SK-N-SH treated with all-trans-retinoic acid at 6 μM for 48 hours (cell line): ENCODE results near the gene TBXAS1.

Experiments used
- ATAC-seq: fragments of 200-7000 bp; cut with Tn5 transposase; 3 replicates; pipeline ENCODE4 v1.9.1; 2020; ENCODE audit warnings: mild to moderate bottlenecking, moderate library complexity
- BACH2 ChIP-seq: fragments of 250-450 bp; sonication (Bioruptor Pico); IDR thresholded peaks from 2 replicates; pipeline ENCODE4 v1.9.0; 2021; ENCODE audit warnings: mild to moderate bottlenecking, borderline replicate concordance
- CREB5 ChIP-seq: fragments of 250-450 bp; sonication (Bioruptor Pico); IDR thresholded peaks from 2 replicates; pipeline ENCODE4 v1.5.1; 2020; ENCODE audit warnings: low read depth, mild to moderate bottlenecking, moderate library complexity
- CSDC2 ChIP-seq: fragments of 250-450 bp; sonication (Bioruptor Pico); IDR thresholded peaks from 2 replicates; pipeline ENCODE4 v1.5.0; 2020; ENCODE audit warnings: mild to moderate bottlenecking, moderate library complexity
- CSRNP3 ChIP-seq: fragments of 250-450 bp; sonication (Bioruptor Pico); IDR thresholded peaks from 2 replicates; pipeline ENCODE4 v1.5.1; 2021; ENCODE audit warnings: mild to moderate bottlenecking, moderate library complexity
- ESRRG ChIP-seq: fragments of 250-450 bp; sonication (Bioruptor Pico); IDR thresholded peaks from 2 replicates; pipeline ENCODE4 v1.6.1; 2021; ENCODE audit warnings: mild to moderate bottlenecking
- GLIS3 ChIP-seq: fragments of 250-450 bp; sonication (Bioruptor Pico); IDR thresholded peaks from 2 replicates; pipeline ENCODE4 v1.5.0; 2020; ENCODE audit warnings: mild to moderate bottlenecking, moderate library complexity
- ISL1 ChIP-seq: fragments of 250-450 bp; sonication (Bioruptor Pico); IDR thresholded peaks from 2 replicates; pipeline ENCODE4 v2.1.2; 2022; ENCODE audit warnings: mild to moderate bottlenecking, moderate library complexity
- OSR1 ChIP-seq: fragments of 250-450 bp; sonication (Bioruptor Pico); IDR thresholded peaks from 2 replicates; pipeline ENCODE4 v1.8.0; 2022; ENCODE audit warnings: moderate library complexity, mild to moderate bottlenecking, inconsistent platforms
- PATZ1 ChIP-seq: fragments of 250-450 bp; sonication (Bioruptor Pico); IDR thresholded peaks from 2 replicates; pipeline ENCODE4 v1.8.0; 2020; ENCODE audit warnings: mild to moderate bottlenecking, moderate library complexity, borderline replicate concordance
- POU6F1 ChIP-seq: fragments of 250-450 bp; sonication (Bioruptor Pico); IDR thresholded peaks from 2 replicates; pipeline ENCODE4 v1.8.0; 2021; ENCODE audit warnings: low read depth, mild to moderate bottlenecking, moderate library complexity, borderline replicate concordance
- PPARA ChIP-seq: fragments of 250-450 bp; sonication (Bioruptor Pico); IDR thresholded peaks from 2 replicates; pipeline ENCODE4 v1.5.0; 2020; ENCODE audit warnings: mild to moderate bottlenecking, borderline replicate concordance
- RARB ChIP-seq: fragments of 250-450 bp; sonication (Bioruptor Pico); IDR thresholded peaks from 2 replicates; pipeline ENCODE4 v1.8.0; 2021; ENCODE audit warnings: mild to moderate bottlenecking, moderate library complexity
- SNAI2 ChIP-seq: fragments of 250-450 bp; sonication (Bioruptor Pico); IDR thresholded peaks from 2 replicates; pipeline ENCODE4 v1.5.0; 2020; ENCODE audit warnings: mild to moderate bottlenecking, moderate library complexity
- TCF4 ChIP-seq: fragments of 250-450 bp; sonication (Bioruptor Pico); IDR thresholded peaks from 2 replicates; pipeline ENCODE4 v1.8.0; 2021; ENCODE audit warnings: mild to moderate bottlenecking, moderate library complexity, borderline replicate concordance
- TOX ChIP-seq: fragments of 250-450 bp; sonication (Bioruptor Pico); IDR thresholded peaks from 2 replicates; pipeline ENCODE4 v1.8.0; 2021; ENCODE audit warnings: mild to moderate bottlenecking, moderate library complexity, borderline replicate concordance
- TSHZ2 ChIP-seq: fragments of 250-450 bp; sonication (Bioruptor Pico); IDR thresholded peaks from 2 replicates; pipeline ENCODE4 v1.5.0; 2020; ENCODE audit warnings: mild to moderate bottlenecking, moderate library complexity
- ZC3H10 ChIP-seq: fragments of 250-450 bp; sonication (Bioruptor Pico); IDR thresholded peaks from 2 replicates; pipeline ENCODE4 v1.5.1; 2021; ENCODE audit warnings: mild to moderate bottlenecking, moderate library complexity
- ZFP3 ChIP-seq: fragments of 250-450 bp; sonication (Bioruptor Pico); IDR thresholded peaks from 2 replicates; pipeline ENCODE4 v1.5.0; 2020; ENCODE audit warnings: mild to moderate bottlenecking, moderate library complexity
- ZFP30 ChIP-seq: fragments of 450-650 bp; formaldehyde crosslinking; IDR thresholded peaks from 2 replicates; pipeline ENCODE4 v1.5.0; 2022; ENCODE audit warnings: mild to moderate bottlenecking, moderate library complexity
- ZNF565 ChIP-seq: fragments of 450-650 bp; formaldehyde crosslinking; conservative IDR thresholded peaks from 2 replicates; pipeline ENCODE4 v1.5.0; 2020; ENCODE audit warnings: low read depth, mild to moderate bottlenecking, moderate library complexity
- ZNF70 ChIP-seq: fragments of 450-650 bp; formaldehyde crosslinking; IDR thresholded peaks from 2 replicates; pipeline ENCODE4 v1.5.0; 2020; ENCODE audit warnings: mild to moderate bottlenecking, moderate library complexity
- ZNF8 ChIP-seq: fragments of 450-650 bp; formaldehyde crosslinking; IDR thresholded peaks from 2 replicates; pipeline ENCODE4 v1.5.0; 2020; ENCODE audit warnings: mild to moderate bottlenecking, moderate library complexity

Gene TBXAS1

GRCh38 chr7:140060788-140061606, 231.9 kb downstream of the TBXAS1 start:
- ATAC-seq, result no peak
- TF ChIP-seq PPARA (no peak), ZNF8 (no peak), CREB5 (CRISPR knock-in tag) (no peak), ZC3H10 (CRISPR knock-in tag) (no peak)

- no peak for ATAC-seq
- TF ChIP-seq PATZ1 (CRISPR knock-in tag) (no peak), ZNF565 (CRISPR knock-in tag) (no peak), ISL1 (no peak), CREB5 (CRISPR knock-in tag) (no peak), SNAI2 (CRISPR knock-in tag) (no peak), TOX (CRISPR knock-in tag) (no peak), TSHZ2 (CRISPR knock-in tag) (no peak), OSR1 (CRISPR knock-in tag) (no peak), ZFP30 (no peak), POU6F1 (CRISPR knock-in tag) (no peak), ZNF70 (no peak), TCF4 (CRISPR knock-in tag) (no peak), BACH2 (no peak), RARB (no peak), CSRNP3 (no peak), ESRRG (no peak)
Observed at GRCh38 chr7:140061607-140061930, 232.5 kb downstream of the TBXAS1 start.

GRCh38 chr7:140062118-140062527, 233.1 kb downstream of the TBXAS1 start:
- no peak for ATAC-seq
- TF ChIP-seq ISL1 (no peak), OSR1 (CRISPR knock-in tag) (no peak), SNAI2 (CRISPR knock-in tag) (no peak), CREB5 (CRISPR knock-in tag) (no peak), CSDC2 (CRISPR knock-in tag) (no peak), ZC3H10 (CRISPR knock-in tag) (no peak), ZFP30 (no peak), GLIS3 (no peak), ZFP3 (CRISPR knock-in tag) (no peak), CSRNP3 (no peak), BACH2 (no peak), ZNF8 (no peak), ZNF565 (CRISPR knock-in tag) (no peak), TOX (CRISPR knock-in tag) (no peak), PATZ1 (CRISPR knock-in tag) (no peak)
